Astrocyte of the spinal cord (primary cell): ENCODE measurements around the gene SECISBP2L.

Experiments used
- DNase-seq: peaks from one replicate; pipeline ENCODE4 v3.0.0; 2011; ENCODE audit warnings: low read depth, low spot score
- H3K4me3 ChIP-seq: 2 replicates; pipeline ENCODE4 v1.5.1; 2011; ENCODE audit warnings: low read depth, mild to moderate bottlenecking, low read length, moderate library complexity
- in situ Hi-C: cut with HindIII; loops from 2 replicates; pipeline ENCODE4 v1.10.0; 2017; ENCODE audit warnings: low sequenced_read_pairs
- TF ChIP-seq, protein P1 (sequence below): IDR thresholded peaks from 2 replicates; pipeline ENCODE4 v1.5.1; 2012; ENCODE audit warnings: low read depth, mild to moderate bottlenecking, low read length, inconsistent platforms

SECISBP2L gene

DNA sequence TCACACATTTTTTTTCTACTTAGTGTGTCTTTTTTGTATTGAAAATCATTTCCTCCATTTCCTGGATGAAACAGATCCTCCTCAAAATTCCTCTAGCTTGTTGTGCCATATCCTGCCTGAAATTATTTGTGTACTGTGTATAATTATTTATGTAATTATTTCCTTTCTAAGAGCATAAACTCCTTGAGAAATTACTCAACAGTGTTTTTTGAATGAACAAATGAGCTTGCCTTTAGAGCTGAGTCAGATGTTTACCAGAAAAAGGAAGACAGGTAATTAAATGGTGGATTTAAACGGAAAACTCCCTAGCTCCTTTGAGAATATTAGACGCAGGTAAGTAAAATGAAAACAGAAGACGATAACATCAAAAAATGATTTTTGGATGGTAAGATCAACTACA is 13.2 kb upstream of the SECISBP2L start:
- H3K4me3 ChIP-seq = no peak overlapping the region
- TF ChIP-seq, protein P1, sequence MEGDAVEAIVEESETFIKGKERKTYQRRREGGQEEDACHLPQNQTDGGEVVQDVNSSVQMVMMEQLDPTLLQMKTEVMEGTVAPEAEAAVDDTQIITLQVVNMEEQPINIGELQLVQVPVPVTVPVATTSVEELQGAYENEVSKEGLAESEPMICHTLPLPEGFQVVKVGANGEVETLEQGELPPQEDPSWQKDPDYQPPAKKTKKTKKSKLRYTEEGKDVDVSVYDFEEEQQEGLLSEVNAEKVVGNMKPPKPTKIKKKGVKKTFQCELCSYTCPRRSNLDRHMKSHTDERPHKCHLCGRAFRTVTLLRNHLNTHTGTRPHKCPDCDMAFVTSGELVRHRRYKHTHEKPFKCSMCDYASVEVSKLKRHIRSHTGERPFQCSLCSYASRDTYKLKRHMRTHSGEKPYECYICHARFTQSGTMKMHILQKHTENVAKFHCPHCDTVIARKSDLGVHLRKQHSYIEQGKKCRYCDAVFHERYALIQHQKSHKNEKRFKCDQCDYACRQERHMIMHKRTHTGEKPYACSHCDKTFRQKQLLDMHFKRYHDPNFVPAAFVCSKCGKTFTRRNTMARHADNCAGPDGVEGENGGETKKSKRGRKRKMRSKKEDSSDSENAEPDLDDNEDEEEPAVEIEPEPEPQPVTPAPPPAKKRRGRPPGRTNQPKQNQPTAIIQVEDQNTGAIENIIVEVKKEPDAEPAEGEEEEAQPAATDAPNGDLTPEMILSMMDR = no peak
- in situ Hi-C loops = no loop called here
- no peak for DNase-seq

DNA sequence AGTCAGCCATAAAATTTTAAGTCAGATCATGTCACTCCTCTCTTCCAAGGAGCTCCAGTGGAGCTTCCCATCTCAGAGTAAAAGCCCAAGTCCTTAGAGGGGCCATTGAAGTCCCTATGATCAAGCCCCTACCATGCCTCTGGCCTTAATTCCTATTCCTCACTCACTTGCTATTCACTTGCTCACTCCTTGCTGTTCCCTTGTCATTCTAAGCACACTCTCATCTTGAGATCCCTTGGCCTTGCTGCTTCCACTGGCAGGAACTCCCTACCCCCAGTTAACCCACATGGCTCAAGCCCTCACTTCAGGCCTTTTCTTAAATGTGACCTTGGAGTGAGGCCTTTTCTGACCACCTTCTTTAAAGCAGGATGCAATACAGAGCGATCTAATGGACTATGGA is 12.3 kb upstream of the SECISBP2L start:
- in situ Hi-C loops = no loop called here
- TF ChIP-seq, protein P1 = no peak
- no peak overlapping the region for H3K4me3 ChIP-seq

DNA sequence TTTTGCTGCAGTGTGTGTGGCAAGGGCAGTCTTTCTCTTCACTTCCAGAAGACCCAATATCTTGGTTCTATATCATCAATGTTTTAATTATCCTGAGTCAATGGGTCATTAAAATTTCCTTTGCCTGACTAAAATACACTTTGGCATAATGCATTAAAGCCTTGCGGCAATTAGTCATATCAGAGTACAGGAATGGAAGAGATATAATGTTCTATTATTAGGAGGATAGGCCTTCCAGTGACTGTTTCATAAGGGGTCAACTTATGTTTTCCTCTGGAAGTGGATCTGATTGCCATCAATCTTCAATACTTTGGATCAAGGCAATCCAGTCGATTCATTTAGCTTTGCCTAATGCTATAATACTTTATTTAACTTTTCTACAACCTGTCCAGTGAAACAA is 9.4 kb upstream of the SECISBP2L start:
- no peak for DNase-seq
- TF ChIP-seq, protein P1 = no peak
- in situ Hi-C loops = no loop called here
- no peak overlapping the region for H3K4me3 ChIP-seq

More for the DNA sequence above, 12.3 kb upstream of the SECISBP2L start:
- DNase-seq = no peak

DNA sequence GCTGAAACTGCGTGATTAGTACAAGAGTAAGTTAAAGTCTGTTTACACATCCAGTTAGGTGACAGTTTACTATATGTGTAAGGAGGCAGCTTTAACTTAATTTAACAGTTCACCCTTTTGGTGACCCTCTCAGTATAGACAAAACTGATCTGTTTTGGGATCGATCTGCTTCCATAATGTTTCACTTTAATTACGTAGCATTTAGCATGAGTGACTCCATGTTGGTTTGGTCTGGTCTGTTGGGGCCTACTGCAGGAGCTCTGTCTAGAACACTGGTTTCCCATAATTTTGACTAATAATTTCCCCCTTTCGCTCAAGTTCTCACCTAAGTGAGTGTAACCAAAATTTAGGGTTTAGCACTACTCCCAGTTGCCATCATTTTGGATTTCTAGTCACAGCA is 6.4 kb upstream of the SECISBP2L start:
- H3K4me3 ChIP-seq = no peak overlapping the region
- in situ Hi-C loops = no loop called here

DNA sequence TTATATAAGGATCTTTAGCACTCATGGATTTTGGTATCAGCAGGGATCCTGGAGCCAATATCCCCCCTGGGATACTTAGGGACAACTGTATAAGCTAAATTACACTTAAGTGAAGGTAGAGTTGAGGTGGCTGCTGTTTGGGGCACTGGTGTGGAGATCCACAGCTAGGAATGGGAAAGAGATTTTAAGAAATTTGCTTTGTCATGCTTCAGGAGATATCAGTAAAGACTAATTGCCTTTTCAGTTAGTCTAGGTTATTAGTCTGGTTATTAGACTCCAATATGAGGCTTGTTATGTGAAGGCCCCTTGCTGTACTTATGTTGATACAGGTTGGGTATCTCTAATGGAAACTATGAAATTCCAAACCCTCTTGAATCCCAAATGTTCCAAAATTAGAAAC is 1.2 kb upstream of the SECISBP2L start:
- TF ChIP-seq, protein P1 = no peak
- H3K4me3 ChIP-seq = no peak overlapping the region
- in situ Hi-C loops = no loop called here
- DNase-seq = no peak

More for the DNA sequence above, 6.4 kb upstream of the SECISBP2L start:
- TF ChIP-seq, protein P1 = no peak
- no peak for DNase-seq

DNA sequence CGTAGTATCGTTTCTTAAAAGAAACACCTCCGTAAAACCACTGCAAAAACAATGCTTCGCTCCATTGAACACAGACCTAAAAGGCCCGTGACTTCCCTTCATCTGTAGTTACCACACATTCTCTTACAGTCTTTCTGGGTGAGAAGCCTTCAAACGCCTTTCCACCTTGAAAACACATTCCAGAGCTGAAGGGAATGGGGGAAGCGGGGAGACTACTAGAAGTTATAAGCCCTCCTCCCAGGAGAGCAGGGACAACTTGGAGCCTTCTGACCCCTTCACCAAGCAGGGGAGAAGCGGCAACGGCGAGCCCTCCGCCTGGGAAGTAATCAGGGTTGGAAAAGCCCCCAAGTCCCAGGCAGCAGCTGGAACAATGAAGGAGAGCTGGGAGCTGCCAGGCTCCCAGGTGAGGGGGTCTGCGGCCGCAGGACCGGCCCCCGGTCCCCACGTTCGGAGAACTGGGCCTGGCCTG is 461 bp downstream of the SECISBP2L start:
- TF ChIP-seq, protein P1 = no peak
- in situ Hi-C loops = no loop called here
- peak; percentile 51 for DNase-seq
- peak overlapping the region; percentile 74 for H3K4me3 ChIP-seq
